ENCODE measurements around the gene RNF8.
"Not testable (repeated sequence)": the region's sequence is repeated elsewhere in the genome, so short reads cannot be mapped to it uniquely, and the experiment has no call there.

Gene RNF8

DNA sequence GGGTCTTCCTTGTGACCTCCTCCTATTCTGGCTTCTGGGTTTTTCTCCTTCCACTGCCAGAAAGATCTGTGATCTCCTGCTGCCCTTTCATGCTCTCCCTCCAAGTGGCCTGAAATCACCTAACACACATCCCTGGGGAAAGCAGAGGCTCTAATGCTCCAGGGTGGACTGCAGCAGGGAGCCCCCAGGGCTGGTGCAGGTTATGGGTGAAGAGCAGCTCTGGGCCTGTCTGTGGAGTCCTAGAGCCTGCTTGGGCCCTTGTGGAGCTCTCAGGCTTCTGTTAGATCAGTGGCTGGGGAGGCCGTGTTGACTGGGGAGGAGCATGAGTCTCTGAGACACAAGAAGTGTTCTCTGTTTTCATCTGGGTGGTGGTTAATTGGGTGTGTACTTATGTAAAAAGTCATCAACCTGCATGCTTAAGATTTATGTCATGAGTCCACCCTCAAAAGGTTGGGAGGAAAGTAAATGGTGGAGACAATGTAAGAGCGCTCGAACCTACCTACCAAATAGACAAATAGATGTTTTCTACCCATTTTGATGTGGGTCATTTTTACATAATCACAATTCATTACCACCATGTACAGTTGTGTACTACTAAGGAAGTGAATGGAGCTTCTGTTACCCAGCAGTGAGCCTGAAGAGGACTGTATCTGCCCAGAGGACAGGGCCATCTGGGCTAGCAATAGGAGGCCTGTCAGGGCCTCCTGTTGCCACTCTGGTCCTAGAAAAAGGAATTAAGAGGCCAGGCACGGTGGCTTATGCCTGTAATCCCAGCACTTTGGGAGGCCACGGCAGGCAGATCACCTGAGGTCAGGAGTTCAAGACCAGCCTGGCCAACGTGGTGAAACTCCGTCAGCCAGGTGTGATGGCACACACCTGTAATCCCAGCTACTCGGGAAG, 32.0 kb upstream of the RNF8 start:
- DNase-seq = peak; percentile 6 to 75

GRCh38 chr6:37323580-37323979, 30.2 kb upstream of the RNF8 start:
- DNase-seq = peak; percentile 61 to 91

GRCh38 chr6:37324131-37325033, 29.4 kb upstream of the RNF8 start:
- no peak for DNase-seq

GRCh38 chr6:37330345-37330744, 23.4 kb upstream of the RNF8 start:
- not testable (repeated sequence) for DNase-seq

GRCh38 chr6:37331047-37331446, 22.7 kb upstream of the RNF8 start:
- no peak for DNase-seq

- DNase-seq = no peak
Measured at GRCh38 chr6:37332894-37333293, 20.9 kb upstream of the RNF8 start.

GRCh38 chr6:37334047-37334446, 19.7 kb upstream of the RNF8 start:
- no peak for DNase-seq

- not testable (repeated sequence) for DNase-seq
Measured at GRCh38 chr6:37338317-37338716, 15.5 kb upstream of the RNF8 start.

DNA sequence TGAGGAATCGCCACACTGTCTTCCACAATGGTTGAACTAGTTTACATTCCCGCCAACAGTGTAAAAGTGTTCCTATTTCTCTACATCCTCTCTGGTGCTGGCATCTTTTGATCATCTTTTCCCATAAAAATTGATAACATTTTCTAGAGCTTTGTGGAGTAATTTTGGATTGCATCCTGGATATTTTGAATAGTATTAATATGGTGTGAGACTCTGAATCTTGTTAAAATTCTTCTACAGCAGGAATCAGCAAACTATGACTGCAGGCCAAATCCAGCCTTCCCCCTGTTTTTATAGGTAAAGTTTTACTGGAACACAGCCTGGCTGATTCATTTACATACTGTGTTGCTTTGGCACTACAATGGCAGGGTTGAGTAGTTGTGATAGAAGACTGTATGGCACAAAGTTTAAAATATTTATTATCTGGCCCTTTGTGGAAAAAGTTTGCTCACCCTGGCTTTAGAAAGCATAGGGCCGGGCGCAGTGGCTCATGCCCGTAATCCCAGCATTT, 15.0 kb upstream of the RNF8 start:
- DNase-seq = no peak

- no peak for DNase-seq
Measured at GRCh38 chr6:37339741-37340638, 13.8 kb upstream of the RNF8 start.

DNA sequence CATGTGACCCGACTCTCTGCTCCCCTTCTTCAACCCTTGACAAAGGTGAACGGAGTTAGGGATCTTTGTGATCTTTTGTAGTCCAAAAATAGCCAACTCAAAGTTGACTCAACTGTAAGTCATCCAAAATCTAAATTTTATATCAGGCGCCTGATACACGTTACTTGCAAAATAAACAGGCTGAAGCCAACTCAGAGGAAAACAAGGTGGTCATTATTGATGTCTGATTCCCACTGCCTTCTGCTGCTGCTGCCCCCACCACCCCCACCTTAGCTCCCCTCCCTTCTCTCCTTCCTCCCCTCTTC, 13.2 kb upstream of the RNF8 start:
- no peak for DNase-seq

DNA sequence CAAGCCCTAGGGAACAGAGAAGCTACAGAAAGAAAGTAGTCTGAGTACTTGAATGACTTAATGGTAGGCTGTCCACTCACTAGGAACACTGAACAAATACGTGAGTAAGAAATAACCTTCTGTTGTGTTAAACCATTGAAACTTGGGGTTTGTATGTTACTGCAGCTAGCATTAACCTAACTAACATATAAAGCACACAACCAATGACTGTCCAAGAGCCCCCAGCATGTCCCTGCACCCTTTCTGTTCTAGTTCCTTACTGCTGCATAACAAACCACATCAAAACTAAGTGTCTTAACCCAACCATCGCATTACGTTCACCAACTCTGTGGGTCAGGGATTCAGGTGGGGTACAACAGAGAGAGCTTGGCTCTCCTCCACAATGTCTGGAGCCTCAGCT, 10.5 kb upstream of the RNF8 start:
- no peak for DNase-seq

- DNase-seq = no peak
Measured at GRCh38 chr6:37344308-37344707, 9.5 kb upstream of the RNF8 start.

- not testable (repeated sequence) for DNase-seq
Measured at GRCh38 chr6:37345804-37346203, 8.0 kb upstream of the RNF8 start.

DNA sequence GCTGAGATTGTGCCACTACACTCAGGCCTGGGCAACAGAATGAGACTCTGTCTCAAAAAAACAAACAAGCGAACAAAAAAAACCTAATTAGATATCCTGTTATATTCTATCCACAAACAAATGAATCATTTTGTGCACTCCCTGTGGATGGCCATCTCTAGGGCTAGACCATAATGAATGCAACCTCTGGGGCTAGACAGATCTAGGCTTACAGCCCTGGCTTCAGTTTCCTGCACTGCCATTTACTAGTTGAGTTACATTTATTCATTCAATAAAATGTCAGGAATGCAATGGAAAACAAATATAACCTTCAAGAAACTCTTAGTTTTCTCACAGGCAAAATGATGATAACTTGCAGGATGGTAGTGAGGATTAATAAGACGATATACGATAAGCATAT, 6.6 kb upstream of the RNF8 start:
- DNase-seq = no peak

- no peak for DNase-seq
Measured at GRCh38 chr6:37347670-37348111, 6.1 kb upstream of the RNF8 start.

- DNase-seq = no peak
Measured at GRCh38 chr6:37351027-37351426, 2.8 kb upstream of the RNF8 start.

DNA sequence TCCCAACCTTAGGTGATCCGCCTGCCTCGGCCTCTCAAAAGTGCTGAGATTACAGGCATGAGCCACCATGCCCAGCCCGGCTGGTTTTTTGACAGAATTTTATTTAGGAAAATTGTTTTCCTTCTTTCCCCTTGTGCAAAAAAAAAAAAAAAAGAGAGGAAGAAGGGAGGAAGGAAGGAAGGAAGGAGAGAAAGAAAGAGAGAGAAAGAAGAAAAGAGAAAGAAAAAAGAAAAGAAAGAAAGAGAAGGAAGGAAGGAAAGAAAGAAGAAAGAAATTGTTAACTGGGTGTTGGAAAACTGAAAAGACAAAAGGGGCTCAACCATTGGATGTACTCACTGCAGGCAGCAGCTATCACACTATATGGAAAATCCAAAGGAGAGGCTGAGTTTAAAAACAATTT, 1.4 kb upstream of the RNF8 start:
- DNase-seq = no peak

GRCh38 chr6:37354526-37355384, 972 bp downstream of the RNF8 start:
- peak in 1 of 2 experiments; percentile 27 for DNase-seq

DNA sequence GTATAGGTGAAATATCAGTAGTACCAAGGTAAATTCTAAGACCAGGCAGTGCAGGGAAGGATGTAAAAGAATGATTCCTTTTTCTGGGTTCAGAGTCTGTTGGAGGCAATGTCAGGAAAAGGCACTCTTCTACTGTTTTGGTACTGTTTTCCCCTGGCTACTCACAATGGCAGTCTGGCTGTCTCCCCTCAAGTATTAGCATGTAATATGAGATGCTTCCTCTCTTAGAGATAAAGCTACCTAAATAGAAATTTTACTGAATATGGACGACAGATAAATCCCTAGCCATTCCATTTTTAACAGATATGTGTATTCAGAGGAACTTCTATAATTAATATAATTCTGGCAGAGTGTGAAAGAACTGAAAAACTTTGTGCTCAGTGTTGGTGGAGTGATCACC, 3.5 kb downstream of the RNF8 start:
- DNase-seq = no peak

DNA sequence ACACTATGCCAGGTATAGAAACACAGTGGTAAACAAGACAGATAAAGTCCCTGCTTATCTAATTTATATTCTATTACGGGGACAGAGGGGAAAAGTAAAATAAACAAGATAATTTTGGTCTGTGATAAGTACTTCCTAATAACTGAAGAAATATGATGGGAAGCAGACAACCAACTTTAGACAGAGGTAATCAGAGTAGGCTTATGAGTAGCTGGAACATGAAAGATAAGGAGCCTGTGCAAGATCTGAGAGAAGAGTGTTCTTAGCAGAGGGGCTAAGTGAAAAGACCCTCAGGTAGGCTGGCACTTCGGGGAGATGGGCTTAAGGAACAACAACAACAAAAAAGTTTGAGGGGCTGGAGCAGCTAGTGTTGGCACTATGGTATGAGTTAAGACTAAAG, 4.1 kb downstream of the RNF8 start:
- DNase-seq = no peak

DNA sequence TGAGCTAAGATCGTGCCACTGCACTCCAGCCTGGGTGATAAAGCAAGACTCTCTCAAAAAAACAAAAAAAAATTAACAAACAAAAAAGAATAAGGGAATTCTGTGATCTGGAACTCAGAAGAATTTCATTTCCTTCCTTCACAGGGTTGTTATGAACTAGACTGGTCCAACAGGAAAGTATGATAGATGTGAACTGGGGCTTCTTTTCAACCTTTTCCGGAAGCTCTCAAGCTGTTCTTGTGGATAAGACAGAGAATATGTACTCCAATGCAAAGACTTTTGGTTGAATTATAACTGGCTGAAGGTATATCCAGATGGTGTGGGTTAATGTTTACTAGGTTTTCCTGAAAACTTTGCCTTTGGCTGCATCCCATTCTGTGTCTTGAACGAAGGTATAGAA, 5.3 kb downstream of the RNF8 start:
- DNase-seq = no peak

Measured in NCI-H524 (cell line).